HEK293 (cell line): ENCODE measurements around the gene DYNC1LI1.
"Not testable (repeated sequence)": the region's sequence is repeated elsewhere in the genome, so short reads cannot be mapped to it uniquely, and the experiment has no call there.

ENCODE experiments used
- CTCF ChIA-PET: fragments of 350-600 bp; formaldehyde crosslinking; extraction: SDS; loops from one replicate; lab custom pipeline; 2021; ENCODE audit warnings: antibody characterized with exemption; lab: Yijun Ruan, JAX
- POLR2A ChIA-PET: fragments of 300-600 bp; formaldehyde crosslinking; extraction: SDS; loops from one replicate; lab custom pipeline; 2020; ENCODE audit warnings: antibody characterized with exemption, inconsistent platforms; lab: Yijun Ruan, JAX
- H3K27ac ChIP-seq: fragments of 200-500 bp; sonication (Bioruptor generic); 2 replicates; pipeline ENCODE4 v1.5.1; 2014; ENCODE audit warnings: low read depth, low read length, control low read depth, inconsistent platforms; ENCODE audit errors: extremely low read depth
- H3K36me3 ChIP-seq, 2 experiments: fragments of 200-500 bp in 1 of 2; sonication (Bioruptor generic) in 1 of 2; 1 replicate in 1 of 2; 2 replicates in 1 of 2; pipeline ENCODE4 v1.5.1; 2014 to 2017; ENCODE audit warnings: inconsistent platforms in 2 of 2, low read length in 2 of 2; ENCODE audit not compliant: control insufficient read depth in 2 of 2, insufficient read depth in 1 of 2
- H3K4me1 ChIP-seq: fragments of 200-500 bp; sonication (Bioruptor generic); 2 replicates; pipeline ENCODE4 v1.5.1; 2014; ENCODE audit warnings: mild to moderate bottlenecking, low read length, inconsistent platforms; ENCODE audit not compliant: control insufficient read depth, insufficient read depth
- H3K4me3 ChIP-seq: 2 replicates; pipeline ENCODE4 v1.5.1; 2011; ENCODE audit warnings: low read depth, mild to moderate bottlenecking, control low read depth, low read length, moderate library complexity
- H3K9me3 ChIP-seq: fragments of 200-500 bp; sonication (Bioruptor generic); 2 replicates; pipeline ENCODE4 v1.5.1; 2014; ENCODE audit warnings: low read depth, low read length, inconsistent platforms; ENCODE audit not compliant: control insufficient read depth, insufficient read depth
- KLF9 ChIP-seq: fragments of 450-650 bp; formaldehyde crosslinking; IDR thresholded peaks from 2 replicates; pipeline ENCODE4 v1.5.1; 2016; ENCODE audit warnings: missing biosample characterization, missing genetic modification characterization, low read depth
- RBAK ChIP-seq: fragments of 450-650 bp; formaldehyde crosslinking; IDR thresholded peaks from 2 replicates; pipeline ENCODE4 v1.5.1; 2016; ENCODE audit warnings: missing biosample characterization, missing genetic modification characterization
- WT1 ChIP-seq: fragments of 450-650 bp; formaldehyde crosslinking; IDR thresholded peaks from 2 replicates; pipeline ENCODE4 v1.5.1; 2016; ENCODE audit warnings: missing biosample characterization, missing genetic modification characterization
- ZBTB1 ChIP-seq: fragments of 450-650 bp; formaldehyde crosslinking; IDR thresholded peaks from 2 replicates; pipeline ENCODE4 v1.5.1; 2016; ENCODE audit warnings: missing biosample characterization, missing genetic modification characterization
- ZBTB48 ChIP-seq: fragments of 450-650 bp; formaldehyde crosslinking; IDR thresholded peaks from 2 replicates; pipeline ENCODE4 v1.5.1; 2016; ENCODE audit warnings: missing biosample characterization, missing genetic modification characterization
- ZFP37 ChIP-seq: fragments of 450-650 bp; formaldehyde crosslinking; IDR thresholded peaks from 2 replicates; pipeline ENCODE4 v1.5.1; 2016; ENCODE audit warnings: missing biosample characterization, missing genetic modification characterization
- ZNF2 ChIP-seq: fragments of 450-650 bp; formaldehyde crosslinking; IDR thresholded peaks from 2 replicates; pipeline ENCODE4 v1.5.1; 2016; ENCODE audit warnings: missing biosample characterization, missing genetic modification characterization
- ZNF292 ChIP-seq: fragments of 450-650 bp; formaldehyde crosslinking; IDR thresholded peaks from 2 replicates; pipeline ENCODE4 v1.5.1; 2016; ENCODE audit warnings: low read depth, missing biosample characterization, missing genetic modification characterization, borderline replicate concordance
- ZNF423 ChIP-seq: fragments of 450-650 bp; formaldehyde crosslinking; IDR thresholded peaks from 2 replicates; pipeline ENCODE4 v1.5.1; 2016; ENCODE audit warnings: missing biosample characterization, missing genetic modification characterization
- ZNF544 ChIP-seq: fragments of 450-650 bp; formaldehyde crosslinking; IDR thresholded peaks from 2 replicates; pipeline ENCODE4 v1.5.0; 2017; ENCODE audit warnings: missing biosample characterization, missing genetic modification characterization
- ZNF660 ChIP-seq: fragments of 450-650 bp; IDR thresholded peaks from 2 replicates; pipeline ENCODE4 v1.5.1; 2018; ENCODE audit warnings: missing biosample characterization, mild to moderate bottlenecking, missing genetic modification characterization
- ZNF76 ChIP-seq: fragments of 450-650 bp; formaldehyde crosslinking; IDR thresholded peaks from 2 replicates; pipeline ENCODE4; 2016; ENCODE audit warnings: low read depth, missing biosample characterization, missing genetic modification characterization, borderline replicate concordance
- ZSCAN16 ChIP-seq: fragments of 450-650 bp; formaldehyde crosslinking; IDR thresholded peaks from 2 replicates; pipeline ENCODE4 v1.5.1; 2016; ENCODE audit warnings: missing biosample characterization, missing genetic modification characterization
- TF ChIP-seq, protein P1 (sequence below): fragments of 450-650 bp; formaldehyde crosslinking; IDR thresholded peaks from 2 replicates; pipeline ENCODE4 v1.5.1; 2016; ENCODE audit warnings: missing biosample characterization, missing genetic modification characterization
- TF ChIP-seq, protein P2 (sequence below): fragments of 450-650 bp; formaldehyde crosslinking; IDR thresholded peaks from 2 replicates; pipeline ENCODE4 v1.5.1; 2016; ENCODE audit warnings: missing biosample characterization, missing genetic modification characterization
- TF ChIP-seq, protein P3 (sequence below): fragments of 450-650 bp; formaldehyde crosslinking; IDR thresholded peaks from 2 replicates; pipeline ENCODE4 v1.5.1; 2016; ENCODE audit warnings: missing biosample characterization, missing genetic modification characterization
- TF ChIP-seq, protein P4 (sequence below): fragments of 450-650 bp; formaldehyde crosslinking; IDR thresholded peaks from 2 replicates; pipeline ENCODE4 v1.5.1; 2016; ENCODE audit warnings: missing biosample characterization, missing genetic modification characterization

The DYNC1LI1 gene

DNA sequence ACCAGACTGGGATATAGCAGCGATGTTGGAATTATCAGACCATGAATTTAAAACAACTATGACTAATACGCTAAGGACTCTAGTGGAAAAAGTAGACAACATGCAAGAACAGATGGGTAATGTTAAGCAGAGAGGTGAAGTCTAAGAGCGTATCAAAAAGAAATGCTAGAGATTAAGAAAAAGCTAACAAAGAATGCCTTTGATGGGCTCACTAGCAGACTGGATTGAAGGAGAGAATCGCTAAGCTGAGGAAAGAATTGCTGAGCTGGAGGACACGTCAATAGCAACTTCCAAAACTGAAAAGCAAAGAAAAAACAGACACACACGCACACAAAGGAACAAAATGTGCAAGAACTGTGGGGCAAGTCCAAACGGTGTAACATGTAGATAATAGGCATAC lies 48.0 kb downstream of the DYNC1LI1 start (continued):
- no peak for TF ChIP-seq ZNF544
- TF ChIP-seq, all 188 proteins: peak for 0

DNA sequence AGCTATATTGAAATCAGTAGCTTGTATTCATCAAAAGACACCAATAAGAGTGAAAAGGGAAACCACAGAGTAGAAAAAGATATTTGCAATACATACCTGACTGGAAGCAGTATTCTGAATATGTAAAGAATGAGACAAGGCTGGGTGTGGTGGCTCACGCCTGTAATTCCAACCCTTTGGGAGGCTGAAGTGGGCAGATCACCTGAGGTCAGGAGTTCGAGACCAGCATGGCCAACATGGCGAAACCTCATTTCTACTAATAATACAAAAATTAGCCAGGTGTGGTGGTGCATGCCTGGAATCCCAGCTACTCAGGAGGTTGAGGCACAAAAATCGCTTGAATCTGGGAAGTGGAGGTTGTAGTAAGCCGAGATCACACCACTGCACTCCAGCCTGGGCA lies 51.7 kb downstream of the DYNC1LI1 start:
- POLR2A ChIA-PET, H3K36me3 ChIP-seq, H3K9me3 ChIP-seq, H3K4me1 ChIP-seq, H3K4me3 ChIP-seq, H3K27ac ChIP-seq: not testable (repeated sequence)
- CTCF ChIA-PET, result interaction anchor here (0.7 kb wide), 1 partner anchor 9 kb away, joined by 3 read pairs; no protein-coding TSS in a partner anchor

DNA sequence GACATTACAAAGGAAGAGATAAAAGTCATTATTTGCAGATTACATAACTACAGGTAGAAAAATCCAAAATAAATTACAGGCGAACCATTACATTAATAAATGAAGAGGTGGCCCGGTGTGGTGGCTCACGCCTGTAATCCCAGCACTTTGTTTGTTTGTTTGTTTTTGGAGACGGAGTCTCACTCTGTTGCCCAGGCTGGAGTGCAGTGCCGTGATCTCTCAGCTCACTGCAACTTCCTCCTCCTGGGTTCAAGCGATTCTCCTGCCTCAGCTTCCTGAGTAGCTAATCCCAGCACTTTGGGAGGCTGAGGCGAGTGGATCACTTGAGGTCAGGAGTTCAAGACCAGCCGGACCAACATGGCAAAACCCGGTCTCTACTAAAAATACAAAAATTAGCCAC lies 53.9 kb downstream of the DYNC1LI1 start:
- H3K36me3 ChIP-seq, POLR2A ChIA-PET, H3K9me3 ChIP-seq, H3K4me3 ChIP-seq, H3K4me1 ChIP-seq, CTCF ChIA-PET, H3K27ac ChIP-seq: not testable (repeated sequence)

DNA sequence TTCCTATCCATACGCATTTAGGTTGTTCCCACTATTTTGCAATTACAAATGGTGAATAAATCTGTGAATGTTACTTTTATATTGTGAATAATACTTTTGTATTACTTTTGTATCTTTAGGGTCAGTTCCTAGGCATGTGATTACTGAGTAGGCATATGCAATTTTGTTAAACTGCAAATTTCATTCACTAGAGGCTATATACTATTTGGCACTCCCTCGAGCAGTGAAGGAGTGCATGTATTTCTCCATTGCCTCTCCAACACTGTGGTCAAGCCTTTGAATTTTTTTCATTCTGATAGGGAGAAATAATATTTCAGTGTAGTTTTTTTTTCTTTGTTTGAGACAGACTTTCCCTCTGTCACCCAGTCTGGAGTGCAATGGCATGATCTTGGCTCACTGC lies 59.7 kb downstream of the DYNC1LI1 start:
- Histone ChIP-seq H3K4me3 (no peak overlapping the region), H3K27ac (no peak overlapping the region), H3K36me3 (no peaks in the 10 kb centered on the region), H3K4me1 (no peaks in the 10 kb centered on the region), H3K9me3 (no peaks in the 10 kb centered on the region)
- ChIA-PET POLR2A (interaction anchor here (0.6 kb wide), 1 partner anchor 259 kb away, joined by 3 read pairs; no protein-coding TSS in a partner anchor), CTCF (interaction anchor here (0.6 to 0.8 kb wide), 4 partner anchors 9 to 152 kb away, joined by 3 to 4 read pairs (median 3); no protein-coding TSS in a partner anchor)
- TF ChIP-seq ZNF423 (tag by site-specific recombination), result no peak
- no peak for TF ChIP-seq ZBTB1 (tag by site-specific recombination)
- TF ChIP-seq RBAK, result no peak
- TF ChIP-seq, protein P1, sequence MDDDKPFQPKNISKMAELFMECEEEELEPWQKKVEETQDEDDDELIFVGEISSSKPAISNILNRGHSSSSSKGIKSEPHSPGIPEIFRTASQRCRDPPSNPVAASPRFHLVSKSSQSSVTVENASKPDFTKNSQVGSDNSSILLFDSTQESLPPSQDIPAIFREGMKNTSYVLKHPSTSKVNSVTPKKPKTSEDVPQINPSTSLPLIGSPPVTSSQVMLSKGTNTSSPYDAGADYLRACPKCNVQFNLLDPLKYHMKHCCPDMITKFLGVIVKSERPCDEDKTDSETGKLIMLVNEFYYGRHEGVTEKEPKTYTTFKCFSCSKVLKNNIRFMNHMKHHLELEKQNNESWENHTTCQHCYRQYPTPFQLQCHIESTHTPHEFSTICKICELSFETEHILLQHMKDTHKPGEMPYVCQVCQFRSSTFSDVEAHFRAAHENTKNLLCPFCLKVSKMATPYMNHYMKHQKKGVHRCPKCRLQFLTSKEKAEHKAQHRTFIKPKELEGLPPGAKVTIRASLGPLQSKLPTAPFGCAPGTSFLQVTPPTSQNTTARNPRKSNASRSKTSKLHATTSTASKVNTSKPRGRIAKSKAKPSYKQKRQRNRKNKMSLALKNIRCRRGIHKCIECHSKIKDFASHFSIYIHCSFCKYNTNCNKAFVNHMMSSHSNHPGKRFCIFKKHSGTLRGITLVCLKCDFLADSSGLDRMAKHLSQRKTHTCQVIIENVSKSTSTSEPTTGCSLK (tag by site-specific recombination), result no peak
- TF ChIP-seq ZSCAN16 (tag by site-specific recombination), result no peak
- TF ChIP-seq ZNF76 (tag by site-specific recombination), result no peak
- TF ChIP-seq ZBTB48 (tag by site-specific recombination), result no peak
- no peak for TF ChIP-seq WT1 (tag by site-specific recombination)
- TF ChIP-seq ZNF2 (tag by site-specific recombination), result no peak
- TF ChIP-seq ZNF292 (tag by site-specific recombination), result no peak

DNA sequence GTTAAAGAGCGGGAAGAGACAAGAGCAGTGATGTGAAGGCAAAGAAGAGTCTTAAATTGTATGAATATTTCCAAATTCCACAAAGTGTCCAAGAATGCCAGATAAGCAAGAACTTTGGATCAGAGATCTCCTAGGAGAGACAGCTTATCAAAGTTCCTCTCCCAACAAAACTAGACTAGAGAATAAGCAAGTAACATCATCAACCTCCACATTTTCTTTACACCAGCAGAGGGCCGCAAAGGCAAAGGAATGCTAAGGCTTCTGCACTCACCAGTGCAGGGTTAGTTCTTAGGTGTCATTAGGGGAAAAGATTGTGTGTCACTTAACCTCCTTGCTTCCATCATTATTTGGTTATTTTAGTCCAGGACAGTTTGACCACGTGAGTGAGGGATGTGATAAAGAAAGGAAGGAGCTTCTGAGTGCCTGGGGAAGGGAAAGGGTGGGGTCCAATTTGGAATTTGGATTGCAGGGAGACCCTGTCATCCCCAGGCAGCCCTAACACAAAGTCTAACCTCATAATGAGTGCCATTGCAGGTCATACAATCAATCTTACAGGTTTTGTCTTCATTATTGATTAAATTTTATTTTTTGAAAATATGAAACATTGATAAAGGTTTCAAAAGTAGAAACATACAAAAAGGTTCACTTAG lies 60.5 kb downstream of the DYNC1LI1 start:
- no peaks in the 10 kb centered on the region for H3K4me1 ChIP-seq
- H3K9me3 ChIP-seq, result no peaks in the 10 kb centered on the region
- ChIA-PET CTCF (interaction anchor here (0.5 to 1.6 kb wide), 21 partner anchors 9 to 329 kb away, joined by 3 to 7 read pairs (median 3); no protein-coding TSS in a partner anchor), POLR2A (interaction anchor here (0.6 kb wide), 1 partner anchor 175 kb away, joined by 3 read pairs; the partner anchor contains the start of gene CNOT10)
- H3K27ac ChIP-seq, result no peak overlapping the region
- no peak overlapping the region for H3K4me3 ChIP-seq
- no peaks in the 10 kb centered on the region for H3K36me3 ChIP-seq
- TF ChIP-seq ZFP37 (no peak), ZNF660 (tag by site-specific recombination) (peak; percentile 52; the same call in 1 of the 2 replicates), KLF9 (tag by site-specific recombination) (no peak)
- TF ChIP-seq, protein P2, sequence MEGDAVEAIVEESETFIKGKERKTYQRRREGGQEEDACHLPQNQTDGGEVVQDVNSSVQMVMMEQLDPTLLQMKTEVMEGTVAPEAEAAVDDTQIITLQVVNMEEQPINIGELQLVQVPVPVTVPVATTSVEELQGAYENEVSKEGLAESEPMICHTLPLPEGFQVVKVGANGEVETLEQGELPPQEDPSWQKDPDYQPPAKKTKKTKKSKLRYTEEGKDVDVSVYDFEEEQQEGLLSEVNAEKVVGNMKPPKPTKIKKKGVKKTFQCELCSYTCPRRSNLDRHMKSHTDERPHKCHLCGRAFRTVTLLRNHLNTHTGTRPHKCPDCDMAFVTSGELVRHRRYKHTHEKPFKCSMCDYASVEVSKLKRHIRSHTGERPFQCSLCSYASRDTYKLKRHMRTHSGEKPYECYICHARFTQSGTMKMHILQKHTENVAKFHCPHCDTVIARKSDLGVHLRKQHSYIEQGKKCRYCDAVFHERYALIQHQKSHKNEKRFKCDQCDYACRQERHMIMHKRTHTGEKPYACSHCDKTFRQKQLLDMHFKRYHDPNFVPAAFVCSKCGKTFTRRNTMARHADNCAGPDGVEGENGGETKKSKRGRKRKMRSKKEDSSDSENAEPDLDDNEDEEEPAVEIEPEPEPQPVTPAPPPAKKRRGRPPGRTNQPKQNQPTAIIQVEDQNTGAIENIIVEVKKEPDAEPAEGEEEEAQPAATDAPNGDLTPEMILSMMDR (tag by site-specific recombination), result peak; percentile 78
- TF ChIP-seq, protein P3, sequence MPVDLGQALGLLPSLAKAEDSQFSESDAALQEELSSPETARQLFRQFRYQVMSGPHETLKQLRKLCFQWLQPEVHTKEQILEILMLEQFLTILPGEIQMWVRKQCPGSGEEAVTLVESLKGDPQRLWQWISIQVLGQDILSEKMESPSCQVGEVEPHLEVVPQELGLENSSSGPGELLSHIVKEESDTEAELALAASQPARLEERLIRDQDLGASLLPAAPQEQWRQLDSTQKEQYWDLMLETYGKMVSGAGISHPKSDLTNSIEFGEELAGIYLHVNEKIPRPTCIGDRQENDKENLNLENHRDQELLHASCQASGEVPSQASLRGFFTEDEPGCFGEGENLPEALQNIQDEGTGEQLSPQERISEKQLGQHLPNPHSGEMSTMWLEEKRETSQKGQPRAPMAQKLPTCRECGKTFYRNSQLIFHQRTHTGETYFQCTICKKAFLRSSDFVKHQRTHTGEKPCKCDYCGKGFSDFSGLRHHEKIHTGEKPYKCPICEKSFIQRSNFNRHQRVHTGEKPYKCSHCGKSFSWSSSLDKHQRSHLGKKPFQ (tag by site-specific recombination), result no peak
- TF ChIP-seq, protein P4, sequence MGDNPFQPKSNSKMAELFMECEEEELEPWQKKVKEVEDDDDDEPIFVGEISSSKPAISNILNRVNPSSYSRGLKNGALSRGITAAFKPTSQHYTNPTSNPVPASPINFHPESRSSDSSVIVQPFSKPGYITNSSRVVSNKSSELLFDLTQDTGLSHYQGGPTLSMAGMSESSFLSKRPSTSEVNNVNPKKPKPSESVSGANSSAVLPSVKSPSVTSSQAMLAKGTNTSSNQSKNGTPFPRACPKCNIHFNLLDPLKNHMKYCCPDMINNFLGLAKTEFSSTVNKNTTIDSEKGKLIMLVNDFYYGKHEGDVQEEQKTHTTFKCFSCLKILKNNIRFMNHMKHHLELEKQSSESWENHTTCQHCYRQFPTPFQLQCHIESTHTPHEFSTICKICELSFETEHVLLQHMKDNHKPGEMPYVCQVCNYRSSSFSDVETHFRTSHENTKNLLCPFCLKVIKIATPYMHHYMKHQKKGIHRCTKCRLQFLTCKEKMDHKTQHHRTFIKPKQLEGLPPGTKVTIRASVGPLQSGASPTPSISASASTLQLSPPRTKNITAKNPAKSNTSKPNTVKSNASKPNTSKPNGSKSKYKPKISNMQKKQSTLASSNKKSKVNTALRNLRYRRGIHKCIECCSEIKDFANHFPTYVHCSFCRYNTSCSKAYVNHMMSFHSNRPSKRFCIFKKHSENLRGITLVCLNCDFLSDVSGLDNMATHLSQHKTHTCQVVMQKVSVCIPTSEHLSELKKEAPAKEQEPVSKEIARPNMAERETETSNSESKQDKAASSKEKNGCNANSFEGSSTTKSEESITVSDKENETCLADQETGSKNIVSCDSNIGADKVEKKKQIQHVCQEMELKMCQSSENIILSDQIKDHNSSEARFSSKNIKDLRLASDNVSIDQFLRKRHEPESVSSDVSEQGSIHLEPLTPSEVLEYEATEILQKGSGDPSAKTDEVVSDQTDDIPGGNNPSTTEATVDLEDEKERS (tag by site-specific recombination), result no peak
